NCI-H82 treated with DMSO at 0.1 percent for 48 hours (cell line): Measurements from ENCODE around the gene DAPL1.
"Not testable (repeated sequence)": the region's sequence is repeated elsewhere in the genome, so short reads cannot be mapped to it uniquely, and the experiment has no call there.

Experiments used
- DNase-seq: peaks from one replicate; lab custom pipeline; 2025; ENCODE audit not compliant: unreplicated experiment; lab: John Stamatoyannopoulos, UW

Gene DAPL1

GRCh38 chr2:158818511-158818910 is 23.4 kb downstream of the DAPL1 start:
- DNase-seq: no peak

- no peak for DNase-seq
Observed at GRCh38 chr2:158822193-158822592, 27.1 kb downstream of the DAPL1 start.

GRCh38 chr2:158823486-158824237 is 28.5 kb downstream of the DAPL1 start:
- no peak for DNase-seq

GRCh38 chr2:158825021-158825420 is 29.9 kb downstream of the DAPL1 start:
- no peak for DNase-seq

- DNase-seq: no peak
Observed at GRCh38 chr2:158826965-158827364, 31.8 kb downstream of the DAPL1 start.

- no peak for DNase-seq
Observed at GRCh38 chr2:158828378-158829164, 33.5 kb downstream of the DAPL1 start.

GRCh38 chr2:158829167-158829566 is 34.0 kb downstream of the DAPL1 start:
- DNase-seq: no peak

GRCh38 chr2:158830201-158830600 is 35.1 kb downstream of the DAPL1 start:
- DNase-seq: no peak

- DNase-seq: no peak
Observed at GRCh38 chr2:158835431-158835830, 40.3 kb downstream of the DAPL1 start.

- no peak for DNase-seq
Observed at GRCh38 chr2:158837645-158838044, 42.5 kb downstream of the DAPL1 start.

- no peak for DNase-seq
Observed at GRCh38 chr2:158841850-158842249, 46.7 kb downstream of the DAPL1 start.

- DNase-seq: no peak
Observed at GRCh38 chr2:158845444-158845843, 50.3 kb downstream of the DAPL1 start.

GRCh38 chr2:158845859-158846258 is 50.7 kb downstream of the DAPL1 start:
- no peak for DNase-seq

GRCh38 chr2:158847526-158847925 is 52.4 kb downstream of the DAPL1 start:
- not testable (repeated sequence) for DNase-seq

GRCh38 chr2:158848031-158848970 is 53.2 kb downstream of the DAPL1 start:
- not testable (repeated sequence) for DNase-seq

GRCh38 chr2:158860179-158860578 is 65.1 kb downstream of the DAPL1 start:
- not testable (repeated sequence) for DNase-seq

GRCh38 chr2:158861626-158862025 is 66.5 kb downstream of the DAPL1 start:
- DNase-seq: not testable (repeated sequence)

GRCh38 chr2:158865469-158865868 is 70.4 kb downstream of the DAPL1 start:
- not testable (repeated sequence) for DNase-seq
